Transverse colon (tissue), 4 donors: ENCODE data around the gene TBCEL.

Experiments used
- CTCF ChIP-seq, 5 experiments: fragments of 200-600 bp in 3 of 5; fragments of 450-650 bp in 2 of 5; sonication (generic) in 3 of 5; IDR thresholded peaks; 1 replicate in 2 of 5; 2 replicates in 3 of 5; pipeline ENCODE4 v1.5.1; 2016 to 2017; ENCODE audit warnings: antibody characterized with exemption in 5 of 5, inconsistent platforms in 3 of 5, mild to moderate bottlenecking in 2 of 5, moderate library complexity in 1 of 5
- EP300 ChIP-seq: sonication (generic); formaldehyde crosslinking; IDR thresholded peaks from one replicate; pipeline ENCODE4 v1.6.1; 2017; ENCODE audit warnings: antibody characterized with exemption, low read depth
- POLR2A ChIP-seq: fragments of 450-650 bp; IDR thresholded peaks from one replicate; pipeline ENCODE4 v1.6.1; 2016; ENCODE audit warnings: antibody characterized with exemption, mild to moderate bottlenecking, moderate library complexity
- POLR2AphosphoS5 ChIP-seq, 3 donors: sonication (generic); formaldehyde crosslinking; IDR thresholded peaks; one replicate each; pipeline ENCODE4 v1.6.1; 2016; ENCODE audit warnings: antibody characterized with exemption in 3 of 3

- TF ChIP-seq CTCF (IDR thresholded peaks at IDR 0.05), result no peak
- TF ChIP-seq EP300, result no peak
- TF ChIP-seq POLR2A, result no peak
- TF ChIP-seq POLR2AphosphoS5 (IDR thresholded peaks at IDR 0.05), result no peak
These were observed 48.0 kb downstream of the TBCEL start for GRCh38 chr11:121071846-121072450.
